ENCODE results near the gene NCEH1.
"Not testable (repeated sequence)": the region's sequence is repeated elsewhere in the genome, so short reads cannot be mapped to it uniquely, and the experiment has no call there.

The NCEH1 gene

GRCh38 chr3:172673210-172673679 is 37.6 kb downstream of the NCEH1 start:
- DNase-seq = peak; percentile 70

GRCh38 chr3:172669021-172669420 is 41.8 kb downstream of the NCEH1 start:
- no peak for DNase-seq

- DNase-seq = peak; percentile 85
Observed at GRCh38 chr3:172666873-172667694, 43.8 kb downstream of the NCEH1 start.

- no peak for DNase-seq
Observed at GRCh38 chr3:172666181-172666872, 44.5 kb downstream of the NCEH1 start.

- peak; percentile 8 for DNase-seq
Observed at GRCh38 chr3:172665510-172665909, 45.4 kb downstream of the NCEH1 start.

GRCh38 chr3:172660421-172660820 is 50.4 kb downstream of the NCEH1 start:
- DNase-seq = not testable (repeated sequence)

- DNase-seq = no peak
Observed at GRCh38 chr3:172659246-172660002, 51.4 kb downstream of the NCEH1 start.

- DNase-seq = no peak
Observed at GRCh38 chr3:172658344-172659245, 52.3 kb downstream of the NCEH1 start.

GRCh38 chr3:172656602-172657001 is 54.3 kb downstream of the NCEH1 start:
- no peak for DNase-seq

- DNase-seq = no peak
Observed at GRCh38 chr3:172655388-172655787, 55.5 kb downstream of the NCEH1 start.

GRCh38 chr3:172654470-172654869 is 56.4 kb downstream of the NCEH1 start:
- DNase-seq = no peak

GRCh38 chr3:172653004-172653572 is 57.8 kb downstream of the NCEH1 start:
- no peak for DNase-seq

- no peak for DNase-seq
Observed at GRCh38 chr3:172651936-172652625, 58.8 kb downstream of the NCEH1 start.

- DNase-seq = no peak
Observed at GRCh38 chr3:172649987-172650386, 60.9 kb downstream of the NCEH1 start.

GRCh38 chr3:172648747-172649146 is 62.1 kb downstream of the NCEH1 start:
- no peak for DNase-seq

GRCh38 chr3:172647823-172648222 is 63.0 kb downstream of the NCEH1 start:
- no peak for DNase-seq

- DNase-seq = no peak
Observed at GRCh38 chr3:172647080-172647479, 63.8 kb downstream of the NCEH1 start.

GRCh38 chr3:172646439-172647015 is 64.3 kb downstream of the NCEH1 start:
- no peak for DNase-seq

GRCh38 chr3:172644258-172644657 is 66.6 kb downstream of the NCEH1 start:
- DNase-seq = no peak

- no peak for DNase-seq
Observed at GRCh38 chr3:172643506-172644179, 67.2 kb downstream of the NCEH1 start.

Measured in CD4-positive, alpha-beta T cell treated with Interleukin-10 for 1 hour (primary cell).